HG03196 (cell line): ENCODE data around the gene ZNF491.
"Not testable (repeated sequence)": the region's sequence is repeated elsewhere in the genome, so short reads cannot be mapped to it uniquely, and the experiment has no call there.

Experiments used
- ATAC-seq: cut with Tn5 transposase; IDR thresholded peaks from one replicate; pipeline ENCODE4 v1.9.1; 2021; ENCODE audit not compliant: unreplicated experiment

Gene ZNF491

GRCh38 chr19:11806354-11807098 lies 8.2 kb downstream of the ZNF491 start:
- ATAC-seq: no peak

- no peak for ATAC-seq
Measured at GRCh38 chr19:11807099-11807380, 8.7 kb downstream of the ZNF491 start.

GRCh38 chr19:11813703-11814028 lies 15.3 kb downstream of the ZNF491 start:
- peak; percentile 34 for ATAC-seq

GRCh38 chr19:11814029-11814699 lies 15.8 kb downstream of the ZNF491 start, which contains the start of gene ZNF440:
ZNF440 (plus strand) TSS chr19:11814273; CDS start chr19:11814448, 175 bp downstream.
- peak; percentile 96 for ATAC-seq

DNA sequence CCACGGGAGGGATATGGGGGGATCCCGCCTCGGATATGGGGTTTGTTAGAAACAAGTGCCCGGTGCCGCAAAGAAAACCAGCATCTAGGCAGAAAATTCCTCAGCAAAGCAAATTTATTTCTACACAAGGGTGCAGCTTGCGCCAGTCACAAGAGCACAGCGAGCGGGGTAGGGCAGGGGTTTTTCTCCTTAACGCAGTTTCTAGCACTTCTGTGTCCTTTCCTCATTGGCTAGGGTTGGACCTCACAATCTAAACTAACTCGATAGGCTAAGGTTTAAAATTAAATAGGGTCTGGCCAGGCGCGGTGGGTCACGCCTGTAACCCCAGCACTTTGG lies 16.3 kb downstream of the ZNF491 start:
- ATAC-seq: no peak

DNA sequence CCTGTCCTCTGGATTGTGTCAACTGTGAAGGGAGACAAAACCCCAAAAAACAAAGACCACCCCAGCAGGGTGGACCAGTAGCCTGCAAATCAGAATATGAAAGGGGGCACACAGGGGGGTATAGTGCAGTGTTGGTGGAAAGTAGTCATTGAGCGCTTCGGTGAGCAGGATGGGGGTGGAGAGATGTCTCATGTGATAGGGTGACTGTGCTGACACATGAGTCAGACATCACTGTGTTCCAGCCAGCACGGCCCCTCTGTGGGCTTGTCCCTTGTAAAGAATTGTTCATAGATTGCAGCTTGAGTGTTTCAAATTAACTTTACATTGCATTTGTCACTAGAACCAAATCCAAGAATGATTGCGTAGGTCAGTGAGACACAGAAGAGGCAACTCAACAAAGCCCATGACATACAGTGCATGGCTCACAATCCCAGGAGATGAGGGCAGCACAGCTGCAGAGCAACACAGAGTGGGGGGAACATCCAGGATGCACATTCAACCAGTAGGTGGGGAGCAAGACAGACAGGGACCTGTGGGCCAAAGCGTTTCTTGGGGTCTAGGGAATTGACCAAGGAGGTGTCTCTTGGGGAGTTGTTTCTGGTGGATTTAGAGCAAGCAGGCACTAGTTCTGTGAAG lies 23.3 kb downstream of the ZNF491 start:
- ATAC-seq: no peak

- not testable (repeated sequence) for ATAC-seq
Measured at GRCh38 chr19:11828957-11829876, 30.9 kb downstream of the ZNF491 start.

DNA sequence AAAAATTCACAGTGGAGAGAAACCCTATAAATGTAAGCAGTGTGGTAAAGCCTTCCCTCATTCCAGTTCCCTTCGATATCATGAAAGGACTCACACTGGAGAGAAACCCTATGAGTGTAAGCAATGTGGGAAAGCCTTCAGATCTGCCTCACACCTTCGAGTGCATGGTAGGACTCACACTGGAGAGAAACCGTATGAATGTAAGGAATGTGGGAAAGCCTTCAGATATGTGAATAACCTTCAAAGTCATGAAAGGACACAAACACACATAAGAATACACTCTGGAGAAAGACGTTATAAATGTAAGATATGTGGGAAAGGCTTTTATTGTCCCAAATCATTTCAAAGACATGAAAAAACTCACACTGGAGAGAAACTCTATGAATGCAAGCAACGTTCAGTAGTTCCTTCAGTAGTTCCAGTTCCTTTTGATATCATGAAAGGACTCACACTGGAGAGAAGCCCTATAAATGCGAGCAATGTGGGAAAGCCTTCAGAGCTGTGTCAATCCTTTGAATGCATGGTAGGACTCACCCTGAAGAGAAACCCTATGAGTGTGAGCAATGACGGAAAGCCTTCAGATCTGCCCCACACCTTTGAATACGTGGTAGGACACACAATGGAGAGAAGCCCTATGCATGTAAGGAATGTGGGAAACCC lies 34.1 kb downstream of the ZNF491 start:
- no peak for ATAC-seq

- no peak for ATAC-seq
Measured at GRCh38 chr19:11833541-11833940, 35.2 kb downstream of the ZNF491 start.

- ATAC-seq: not testable (repeated sequence)
Measured at GRCh38 chr19:11835626-11836066, 37.3 kb downstream of the ZNF491 start.

DNA sequence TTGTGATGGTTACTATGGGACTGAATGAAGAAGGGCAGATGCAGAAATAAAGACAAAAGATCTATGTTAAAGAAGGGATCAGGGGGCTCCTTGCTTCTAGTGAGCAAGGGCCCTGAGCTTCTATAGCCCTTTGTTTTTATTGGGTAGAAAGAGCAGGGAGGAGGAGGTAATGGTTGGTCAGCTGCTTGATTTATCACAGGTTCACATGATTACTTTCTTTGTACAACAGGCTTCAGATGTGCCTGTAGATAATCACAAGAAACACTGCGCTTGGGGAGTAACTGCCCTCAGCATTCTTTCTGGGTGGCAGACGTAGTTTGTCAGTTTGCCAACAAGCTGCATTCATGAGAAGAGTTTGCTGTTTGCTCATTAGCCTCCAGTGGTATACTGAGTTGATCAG lies 45.4 kb downstream of the ZNF491 start:
- no peak for ATAC-seq

DNA sequence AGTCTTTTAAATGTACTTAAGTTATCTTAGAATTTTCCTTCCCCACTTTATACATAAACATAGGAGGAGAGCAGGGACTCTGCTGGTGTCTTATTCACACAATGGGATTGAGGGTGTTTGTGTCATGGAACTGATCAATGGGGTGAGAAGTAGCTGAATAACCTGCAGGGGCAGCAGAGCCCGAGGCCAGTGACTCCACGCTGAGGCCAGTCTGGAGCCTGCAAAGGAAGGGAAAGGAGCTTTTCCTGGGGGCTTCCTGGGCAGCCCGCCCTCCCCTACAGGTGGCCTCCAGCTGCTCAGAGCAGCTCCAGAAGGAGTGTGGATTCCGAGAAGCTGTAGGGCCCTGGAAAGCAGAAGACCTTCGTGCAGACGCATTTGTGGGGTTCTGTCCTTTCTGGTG lies 49.3 kb downstream of the ZNF491 start:
- ATAC-seq: not testable (repeated sequence)

DNA sequence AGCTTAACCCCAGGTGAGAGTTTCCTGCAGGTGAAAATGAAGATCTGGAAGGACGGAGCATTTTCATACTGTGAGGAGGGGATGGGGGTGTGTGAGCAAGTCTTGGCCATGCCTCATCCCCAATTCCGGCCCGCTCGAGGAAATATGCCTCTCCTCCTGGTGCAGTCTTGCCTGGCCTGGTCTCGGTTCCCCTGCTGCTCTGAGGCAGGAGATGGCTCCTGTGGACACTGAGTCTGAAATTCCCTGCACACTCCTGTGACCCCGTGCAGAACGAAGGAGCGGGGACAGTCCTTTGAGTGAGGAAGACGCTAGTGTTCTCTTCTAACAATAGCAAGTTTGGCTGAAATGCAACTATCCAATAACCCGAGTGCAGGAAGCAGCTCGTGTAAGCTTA lies 49.9 kb downstream of the ZNF491 start:
- ATAC-seq: no peak

DNA sequence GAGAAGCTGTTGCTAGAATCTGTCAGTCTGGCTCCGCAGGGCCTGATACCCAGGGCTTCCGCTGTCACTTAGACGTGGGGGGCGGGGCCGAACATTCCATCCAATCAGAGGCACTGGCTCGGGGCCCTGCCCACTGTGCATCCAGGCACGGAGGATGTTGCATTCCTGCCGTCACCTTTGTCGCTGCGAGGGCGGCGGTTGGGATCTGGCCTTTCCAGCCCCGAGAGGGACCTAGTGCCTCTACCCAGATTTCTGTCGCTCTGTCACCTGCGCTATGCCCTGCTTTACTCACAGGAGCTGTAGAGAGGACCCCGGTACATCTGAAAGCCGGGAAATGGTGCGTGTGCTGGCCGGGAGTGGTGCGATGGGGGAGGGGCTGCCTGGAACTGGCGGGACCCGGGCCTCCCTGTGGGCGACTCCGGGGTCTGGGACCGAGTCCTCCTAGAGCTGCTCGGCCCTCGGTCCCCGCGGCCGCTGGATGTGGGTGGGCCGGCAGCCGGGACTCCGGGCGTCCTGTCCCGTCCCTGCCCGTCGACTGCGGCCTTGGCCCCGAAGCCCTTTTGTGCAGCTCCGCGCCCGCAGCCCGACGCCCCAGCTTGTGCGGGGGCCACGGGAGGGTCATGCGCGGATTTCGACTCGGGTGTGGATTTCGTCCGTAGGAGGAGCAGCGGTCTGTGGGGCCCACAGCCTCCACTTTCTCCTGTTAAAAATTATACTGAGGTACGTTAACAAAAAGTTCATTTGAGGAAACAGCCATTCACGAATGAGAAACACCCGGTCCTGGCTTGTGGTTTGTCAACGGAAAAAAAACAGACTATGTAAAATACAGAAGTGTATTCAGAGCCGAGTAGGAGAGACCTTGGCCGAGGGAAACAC lies 50.5 kb downstream of the ZNF491 start, which contains the start of gene ZNF439:
TSS of gene ZNF439 (plus strand) at position 133 of the 876 bp plus-strand sequence. CDS start at position 275, 142 bp downstream.
- ATAC-seq: peak; percentile 87

- not testable (repeated sequence) for ATAC-seq
Measured at GRCh38 chr19:11850289-11850688, 52.0 kb downstream of the ZNF491 start.

- no peak for ATAC-seq
Measured at GRCh38 chr19:11853358-11853757, 55.0 kb downstream of the ZNF491 start.

DNA sequence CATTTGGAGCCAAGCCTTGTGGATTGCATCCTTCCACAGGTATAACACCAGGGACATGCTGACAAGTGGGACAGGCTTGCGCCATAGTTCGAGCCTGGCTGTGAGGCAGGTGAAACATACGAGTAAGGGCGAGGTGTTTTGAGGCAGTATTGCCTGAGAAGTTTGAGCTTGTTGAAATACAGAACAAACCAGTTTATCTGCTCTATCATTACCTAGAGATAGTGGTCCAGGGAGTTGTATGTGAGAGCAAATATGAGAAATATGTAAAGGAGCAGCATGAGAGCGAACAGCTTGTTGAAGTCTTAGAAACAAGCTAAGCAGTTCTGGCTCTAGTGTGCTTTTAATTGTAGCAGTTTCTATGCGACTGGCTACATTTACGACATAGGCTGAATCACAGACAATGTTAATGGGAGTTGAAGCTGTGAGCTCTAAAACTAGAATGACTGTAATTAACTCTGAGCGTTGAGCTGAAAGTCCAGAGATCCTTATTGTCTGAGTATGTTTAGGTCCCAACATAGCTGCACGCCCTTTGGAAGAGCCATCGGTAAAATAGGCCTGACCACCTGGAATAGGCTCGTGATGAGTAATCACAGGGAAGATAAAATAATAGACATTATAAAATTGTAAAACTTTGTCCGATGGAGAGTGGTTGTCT lies 58.4 kb downstream of the ZNF491 start:
- ATAC-seq: no peak
